Vagina (tissue), 2 donors: Measurements from ENCODE around the gene TEKT5. TPM values are rescaled to one million over a fixed set of nuclear protein-coding genes. Genes with fewer than 3 reads are reported as not detected.

Source experiments
- DNase-seq, 2 donors: peaks; one replicate each; pipeline ENCODE4 v3.0.0-alpha.2; 2017; ENCODE audit errors: extremely low spot score in 2 of 2
- H3K27ac ChIP-seq: fragments of 200-600 bp; sonication (generic); one replicate; pipeline ENCODE4 v1.5.1; 2019
- H3K27me3 ChIP-seq: fragments of 200-600 bp; sonication (generic); one replicate; pipeline ENCODE4 v1.5.1; 2019
- H3K36me3 ChIP-seq, 2 donors: fragments of 200-600 bp; sonication (generic); one replicate each; pipeline ENCODE4 v1.5.1; 2017 to 2019
- H3K4me1 ChIP-seq: fragments of 200-600 bp; sonication (generic); one replicate; pipeline ENCODE4 v1.5.1; 2019
- H3K4me3 ChIP-seq, 2 donors: fragments of 200-600 bp; sonication (generic); 1 replicate in 1 of 2; 2 replicates in 1 of 2; pipeline ENCODE4 v1.5.1; 2016 to 2019
- H3K9me3 ChIP-seq: fragments of 200-600 bp; sonication (generic); one replicate; pipeline ENCODE4 v1.5.1; 2019
- POLR2A ChIP-seq, 2 donors: fragments of 450-650 bp; IDR thresholded peaks; one replicate each; pipeline ENCODE4 v1.6.1; 2017; ENCODE audit warnings: antibody characterized with exemption in 2 of 2, mild to moderate bottlenecking in 2 of 2, moderate library complexity in 2 of 2
- POLR2AphosphoS5 ChIP-seq, 2 donors: sonication (generic); formaldehyde crosslinking; IDR thresholded peaks; one replicate each; pipeline ENCODE4 v1.9.0; 2017; ENCODE audit warnings: antibody characterized with exemption in 2 of 2, mild to moderate bottlenecking in 2 of 2, low read depth in 1 of 2; ENCODE audit not compliant: insufficient read depth in 1 of 2
- intact Hi-C: fragments of 100-400 bp; cut with DNase I; formaldehyde crosslinking; loops from one replicate; pipeline ENCODE4 v1.15.1; 2023
- total RNA-seq: library from RNA; depleted of rRNA; stranded (reverse); fragments of >200 nt; gene quantifications from one replicate; pipeline ENCODE4 v1.2.3, GENCODE V29; 2016
- TF ChIP-seq, protein P1 (sequence below), 3 experiments: fragments of 450-650 bp in 2 of 3; fragments of 200-600 bp in 1 of 3; sonication (generic) in 1 of 3; IDR thresholded peaks; one replicate each; pipeline ENCODE4 v1.5.1; 2017 to 2019; ENCODE audit warnings: antibody characterized with exemption in 3 of 3, mild to moderate bottlenecking in 2 of 3, moderate library complexity in 2 of 3

The TEKT5 gene
- total RNA-seq, 1 donor from 2014 or later, result not detected

DNA sequence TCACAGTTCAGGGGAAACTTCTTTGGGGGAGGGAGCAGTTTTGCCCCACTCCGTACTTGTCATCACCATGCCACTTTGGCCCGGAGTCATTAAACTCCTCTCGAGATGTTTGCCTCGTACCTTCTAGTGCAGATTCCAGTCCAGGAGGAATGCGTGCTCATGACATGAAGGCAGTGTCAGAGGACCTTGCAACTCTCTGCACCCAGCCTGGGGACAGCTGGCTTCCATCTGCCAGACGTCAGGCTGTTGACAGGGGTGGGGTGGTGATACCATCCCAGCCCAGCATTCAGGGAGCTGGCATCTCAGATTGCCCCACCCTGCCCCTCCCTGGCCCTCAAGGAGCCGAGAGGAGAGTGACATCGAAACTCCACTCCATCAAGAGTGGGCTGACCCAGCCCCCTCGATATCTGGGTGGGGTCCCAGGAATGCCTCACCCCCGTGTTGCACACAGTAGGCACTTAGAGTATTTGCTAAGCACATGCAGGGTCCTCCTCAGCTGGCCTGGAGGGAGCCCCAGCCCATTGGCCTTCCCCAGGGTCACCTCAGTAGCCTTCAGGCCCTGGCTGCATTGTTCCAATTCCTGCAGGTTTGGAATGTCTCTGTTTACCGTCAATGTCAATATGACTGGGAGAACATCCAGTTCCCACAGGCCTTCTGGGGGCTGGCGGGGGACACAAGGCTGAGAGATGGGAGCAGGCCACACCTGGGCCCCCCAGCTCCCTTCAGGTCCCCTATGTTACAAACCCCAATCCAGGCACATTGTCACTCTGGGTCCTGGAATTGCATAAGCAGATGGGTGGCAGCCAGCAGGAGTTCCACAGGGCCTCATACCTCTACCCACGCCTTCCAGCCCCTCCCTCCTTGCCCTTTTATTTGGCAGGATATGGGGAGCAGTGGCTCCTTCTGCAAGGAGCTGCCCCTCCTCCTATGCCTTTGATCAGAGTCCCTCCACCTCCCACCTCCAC is 93.0 kb downstream of the TEKT5 start:
- no peaks in the 10 kb centered on the region for H3K9me3 ChIP-seq
- H3K27ac ChIP-seq, result no peak overlapping the region
- no peak overlapping the region for H3K4me3 ChIP-seq
- no peaks in the 10 kb centered on the region for H3K36me3 ChIP-seq
- DNase-seq, result no peak
- H3K27me3 ChIP-seq, result no peaks in the 10 kb centered on the region
- intact Hi-C loops, result loop anchor here (10.0 kb wide), 1 partner anchor 1897 kb away; no protein-coding TSS in a partner anchor
- H3K4me1 ChIP-seq, result peaks cover 28% of the 10 kb centered on the region
- TF ChIP-seq, protein P1, sequence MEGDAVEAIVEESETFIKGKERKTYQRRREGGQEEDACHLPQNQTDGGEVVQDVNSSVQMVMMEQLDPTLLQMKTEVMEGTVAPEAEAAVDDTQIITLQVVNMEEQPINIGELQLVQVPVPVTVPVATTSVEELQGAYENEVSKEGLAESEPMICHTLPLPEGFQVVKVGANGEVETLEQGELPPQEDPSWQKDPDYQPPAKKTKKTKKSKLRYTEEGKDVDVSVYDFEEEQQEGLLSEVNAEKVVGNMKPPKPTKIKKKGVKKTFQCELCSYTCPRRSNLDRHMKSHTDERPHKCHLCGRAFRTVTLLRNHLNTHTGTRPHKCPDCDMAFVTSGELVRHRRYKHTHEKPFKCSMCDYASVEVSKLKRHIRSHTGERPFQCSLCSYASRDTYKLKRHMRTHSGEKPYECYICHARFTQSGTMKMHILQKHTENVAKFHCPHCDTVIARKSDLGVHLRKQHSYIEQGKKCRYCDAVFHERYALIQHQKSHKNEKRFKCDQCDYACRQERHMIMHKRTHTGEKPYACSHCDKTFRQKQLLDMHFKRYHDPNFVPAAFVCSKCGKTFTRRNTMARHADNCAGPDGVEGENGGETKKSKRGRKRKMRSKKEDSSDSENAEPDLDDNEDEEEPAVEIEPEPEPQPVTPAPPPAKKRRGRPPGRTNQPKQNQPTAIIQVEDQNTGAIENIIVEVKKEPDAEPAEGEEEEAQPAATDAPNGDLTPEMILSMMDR (IDR thresholded peaks at IDR 0.05), result no peak
- TF ChIP-seq POLR2AphosphoS5 (IDR thresholded peaks at IDR 0.05; ENCODE audit: insufficient read depth in 1 of 2, low read depth in 1 of 2), result no peak
- TF ChIP-seq POLR2A (IDR thresholded peaks at IDR 0.05), result no peak

DNA sequence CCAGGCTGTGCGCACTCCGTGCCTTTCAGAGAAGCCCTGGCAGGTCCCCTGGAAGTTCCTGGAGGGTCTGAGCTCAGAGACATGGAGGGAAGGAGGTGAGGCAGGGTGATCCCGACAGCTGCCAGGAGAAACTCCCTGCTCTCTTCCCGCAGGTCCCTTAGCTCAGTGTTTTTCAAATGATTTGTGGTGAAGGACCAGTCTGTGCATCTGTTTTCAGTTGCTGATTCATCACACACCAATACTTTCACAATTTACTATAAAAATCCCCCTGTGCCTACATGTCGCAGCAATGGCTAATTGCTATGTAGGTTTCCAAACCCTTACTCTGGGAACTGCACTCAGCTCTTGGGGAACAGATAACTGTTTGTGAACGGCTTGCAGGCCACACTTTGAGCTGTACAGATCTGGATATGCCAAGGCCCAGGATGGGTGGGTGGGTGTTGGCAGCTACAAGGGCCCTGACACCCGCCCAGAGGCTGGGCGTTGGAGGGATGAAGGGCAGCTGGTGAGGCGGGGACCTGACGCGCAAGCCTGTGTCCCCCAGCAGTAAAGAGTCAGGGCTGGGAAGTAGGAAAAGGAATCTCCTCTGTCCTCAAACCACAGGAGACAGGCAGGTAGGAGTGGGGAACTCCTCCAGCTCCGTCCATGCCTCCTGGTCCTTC is 93.8 kb downstream of the TEKT5 start:
- no peaks in the 10 kb centered on the region for H3K27me3 ChIP-seq
- H3K4me3 ChIP-seq, result no peak overlapping the region
- TF ChIP-seq POLR2A (IDR thresholded peaks at IDR 0.05), result no peak
- TF ChIP-seq, protein P1 (IDR thresholded peaks at IDR 0.05), result no peak
- TF ChIP-seq POLR2AphosphoS5 (IDR thresholded peaks at IDR 0.05; ENCODE audit: insufficient read depth in 1 of 2, low read depth in 1 of 2), result no peak
- H3K9me3 ChIP-seq, result no peaks in the 10 kb centered on the region
- no peaks in the 10 kb centered on the region for H3K36me3 ChIP-seq
- intact Hi-C loops, result loop anchor here (10.0 kb wide), 1 partner anchor 1896 kb away; no protein-coding TSS in a partner anchor
- H3K4me1 ChIP-seq, result peaks cover 28% of the 10 kb centered on the region
- no peak overlapping the region for H3K27ac ChIP-seq
- no peak for DNase-seq

DNA sequence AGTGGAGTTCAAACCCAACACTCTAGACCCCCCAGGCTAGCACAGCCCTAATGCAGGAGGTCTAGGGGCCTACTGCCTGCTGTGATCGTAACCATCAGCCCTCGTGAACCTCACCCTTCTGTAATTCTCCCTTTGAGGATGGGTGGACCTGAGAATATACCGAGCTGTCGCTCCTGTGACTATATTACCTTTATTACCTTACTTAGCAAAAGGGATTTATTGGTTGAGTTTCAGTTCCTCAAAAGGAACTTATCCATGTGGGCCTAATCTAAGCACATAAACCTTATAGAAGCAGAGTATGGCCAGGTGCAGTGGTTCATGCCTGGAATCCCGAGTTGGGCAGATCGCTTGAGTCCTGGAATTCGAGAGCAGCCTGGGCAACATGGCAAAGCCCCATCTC is 95.1 kb downstream of the TEKT5 start:
- Histone ChIP-seq H3K27me3 (no peaks in the 10 kb centered on the region), H3K9me3 (no peaks in the 10 kb centered on the region), H3K36me3 (no peaks in the 10 kb centered on the region), H3K4me3 (no peak overlapping the region), H3K4me1 (peaks cover 35% of the 10 kb centered on the region), H3K27ac (no peak overlapping the region)
- intact Hi-C loops, result loop anchor here (10.0 kb wide), 1 partner anchor 1895 kb away; no protein-coding TSS in a partner anchor
- TF ChIP-seq POLR2A (IDR thresholded peaks at IDR 0.05), result no peak
- TF ChIP-seq, protein P1 (IDR thresholded peaks at IDR 0.05), result no peak
- TF ChIP-seq POLR2AphosphoS5 (IDR thresholded peaks at IDR 0.05; ENCODE audit: insufficient read depth in 1 of 2, low read depth in 1 of 2), result no peak
- DNase-seq, result no peak

DNA sequence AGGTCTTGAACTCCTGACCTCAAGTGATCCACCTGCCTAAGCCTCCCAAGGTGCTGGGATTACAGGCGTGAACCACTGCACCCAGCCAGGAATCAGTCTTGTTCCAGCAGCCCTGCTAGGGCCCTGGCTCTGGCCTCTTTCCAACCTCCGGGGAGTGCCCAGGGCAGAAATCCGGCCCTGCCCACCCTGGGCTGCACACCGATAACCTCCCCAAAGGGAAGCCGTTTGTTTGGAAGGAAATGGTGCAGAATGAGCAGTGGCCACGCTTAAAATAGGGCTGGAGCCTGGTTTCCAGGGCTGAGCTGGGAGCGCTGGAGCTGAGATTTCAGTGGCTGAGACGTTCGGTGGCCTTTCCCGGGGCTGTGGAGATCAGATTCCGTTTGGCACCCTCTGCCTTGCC is 96.6 kb downstream of the TEKT5 start:
- H3K9me3 ChIP-seq, result no peaks in the 10 kb centered on the region
- no peaks in the 10 kb centered on the region for H3K36me3 ChIP-seq
- no peaks in the 10 kb centered on the region for H3K27me3 ChIP-seq
- H3K4me1 ChIP-seq, result peaks cover 36% of the 10 kb centered on the region
- TF ChIP-seq POLR2A (IDR thresholded peaks at IDR 0.05) (no peak), POLR2AphosphoS5 (IDR thresholded peaks at IDR 0.05; ENCODE audit: insufficient read depth in 1 of 2, low read depth in 1 of 2) (peak; percentile 21 to 49)
- H3K27ac ChIP-seq, result no peak overlapping the region
- no peak overlapping the region for H3K4me3 ChIP-seq
- DNase-seq, result no peak
- intact Hi-C loops, result no loop called here

DNA sequence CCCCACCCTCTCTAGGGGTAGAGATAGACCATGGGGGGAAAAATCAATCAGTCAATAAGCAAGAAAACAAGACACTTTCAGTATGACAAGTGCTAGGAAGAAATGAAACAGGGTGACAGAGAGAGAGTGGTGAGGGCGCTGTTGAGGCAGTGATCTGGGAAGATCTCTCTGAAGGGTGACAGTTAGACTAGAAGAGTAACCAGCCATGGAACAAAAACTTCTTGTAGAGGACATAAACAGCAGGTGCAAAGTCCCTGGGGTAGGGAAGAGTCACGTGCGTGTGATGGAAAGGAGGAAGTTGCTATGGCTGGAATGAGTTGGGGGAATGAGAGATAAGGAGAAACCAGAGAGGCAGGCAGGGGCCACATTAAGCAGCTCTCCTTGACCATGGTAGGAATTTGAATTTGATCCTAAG is 97.5 kb downstream of the TEKT5 start:
- Histone ChIP-seq H3K9me3 (no peaks in the 10 kb centered on the region), H3K27me3 (no peaks in the 10 kb centered on the region), H3K27ac (no peak overlapping the region), H3K4me3 (no peak overlapping the region), H3K4me1 (peaks cover 35% of the 10 kb centered on the region), H3K36me3 (no peaks in the 10 kb centered on the region)
- no peak for DNase-seq
- intact Hi-C loops, result no loop called here
- TF ChIP-seq POLR2A (IDR thresholded peaks at IDR 0.05), result no peak
- TF ChIP-seq POLR2AphosphoS5 (IDR thresholded peaks at IDR 0.05; ENCODE audit: insufficient read depth in 1 of 2, low read depth in 1 of 2), result no peak
- TF ChIP-seq, protein P1 (IDR thresholded peaks at IDR 0.05), result no peak
